GM12874 (cell line): ENCODE measurements around the gene DCST1.

Source experiments
- CTCF ChIP-seq: IDR thresholded peaks from 2 replicates; pipeline ENCODE4 v1.5.1; 2011; ENCODE audit warnings: low read depth, mild to moderate bottlenecking, control low read depth, low read length, moderate library complexity; ENCODE audit not compliant: insufficient read depth

The DCST1 gene

GRCh38 chr1:154993572-154994268 lies 39.9 kb upstream of the DCST1 start, which contains the start of gene LENEP:
TSS of gene LENEP (plus strand) at chr1:154993586. CDS start at chr1:154993608, 22 bp downstream.
- no peak for TF ChIP-seq CTCF

DNA sequence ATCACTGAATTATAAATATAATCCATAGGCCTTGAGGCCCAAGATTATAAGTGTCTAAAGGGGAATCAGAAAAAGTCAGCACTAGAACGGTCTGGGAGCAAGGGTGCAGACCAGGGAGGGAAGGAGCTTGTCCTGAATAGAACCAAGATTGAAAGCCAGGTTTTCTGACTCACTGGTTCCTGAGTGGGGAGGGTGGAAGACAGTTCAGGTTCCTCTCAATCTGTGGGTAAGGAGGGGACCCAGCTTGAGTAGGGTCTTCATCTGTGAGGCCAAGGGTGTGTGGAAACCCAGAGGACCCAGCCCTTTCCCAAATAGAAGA lies 39.4 kb upstream of the DCST1 start:
- no peak for TF ChIP-seq CTCF

- no peak for TF ChIP-seq CTCF
Observed at GRCh38 chr1:154994591-154994990, 39.0 kb upstream of the DCST1 start.

DNA sequence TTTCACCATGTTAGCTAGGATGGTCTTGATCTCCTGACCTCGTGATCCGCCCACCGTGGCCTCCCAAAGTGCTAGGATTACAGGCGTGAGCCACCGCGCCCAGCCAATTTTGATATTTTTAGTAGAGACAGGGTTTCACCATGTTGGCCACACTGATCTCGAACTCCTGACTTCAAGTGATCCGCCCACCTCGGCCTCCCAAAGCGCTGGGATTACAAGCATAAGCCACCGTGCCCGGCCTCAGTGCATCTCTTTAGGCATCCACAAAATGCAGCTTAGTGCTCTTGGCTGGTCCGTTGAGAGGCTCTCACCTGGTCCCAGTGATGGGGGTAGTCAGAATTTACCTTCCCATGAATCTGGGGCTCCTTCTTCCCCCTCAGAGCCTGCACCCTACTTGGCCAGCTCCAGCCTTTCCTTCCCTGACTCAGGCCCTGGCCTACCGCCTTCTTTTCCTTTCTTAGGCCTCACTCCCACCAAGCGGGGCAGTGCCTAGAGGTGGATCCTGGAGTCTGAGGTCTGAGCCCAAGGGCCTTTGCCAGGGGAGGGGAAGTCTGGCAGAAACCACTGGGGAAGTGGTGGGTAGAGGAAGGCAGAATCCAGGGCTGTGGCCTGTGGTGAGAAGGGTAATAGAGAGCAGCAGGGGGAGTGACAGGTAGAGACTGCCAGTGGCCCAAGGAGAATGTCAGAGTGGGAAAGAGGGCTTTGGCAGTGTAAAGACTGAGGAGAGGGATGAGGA lies 36.5 kb upstream of the DCST1 start:
- no peak for TF ChIP-seq CTCF

- TF ChIP-seq CTCF: 0 out of 2 replicates have a peak, but pooled peaks have one; percentile 24
Observed at GRCh38 chr1:154998201-154998780, 35.3 kb upstream of the DCST1 start.

GRCh38 chr1:154998818-154999570 lies 34.6 kb upstream of the DCST1 start:
- peak; percentile 96 for TF ChIP-seq CTCF
